T-cell (primary cell): ENCODE measurements around the gene OSBPL3. TPM values are rescaled to one million over a fixed set of nuclear protein-coding genes. Genes with fewer than 3 reads are reported as not detected.

Source experiments
- ATAC-seq, 4 experiments: fragments of 200-7000 bp in 3 of 4; fragments of 150-1000 bp in 1 of 4; cut with Tn5 transposase; replicated peaks in 1 of 4; 1 replicate in 3 of 4; 2 replicates in 1 of 4; pipeline ENCODE4 v1.10.0; 2021; ENCODE audit warnings: moderate library complexity in 3 of 4, mild to moderate bottlenecking in 2 of 4, moderate number of reproducible peaks in 1 of 4
- CTCF ChIA-PET, 2 donors: fragments of 300-600 bp; sonication (Branson Sonifier 250); formaldehyde crosslinking; loops; one replicate each; lab custom pipeline; 2022; ENCODE audit warnings: antibody characterized with exemption in 2 of 2; lab: Charles Lee
- POLR2A ChIA-PET, 2 donors: fragments of 300-600 bp; sonication (Branson Sonifier 250); formaldehyde crosslinking; loops; one replicate each; lab custom pipeline; 2022; ENCODE audit warnings: antibody characterized with exemption in 2 of 2; lab: Charles Lee
- DNase-seq, 35 experiments: peaks; one replicate each; pipeline versions ENCODE4 v3.0.0 to v3.0.0-alpha.2; 2013 to 2023
- H3K27ac ChIP-seq: one replicate; pipeline ENCODE4 v1.5.1; 2013; ENCODE audit warnings: low read length
- H3K27me3 ChIP-seq, 2 experiments: replicated peaks in 1 of 2; 1 replicate in 1 of 2; 2 replicates in 1 of 2; pipeline versions ENCODE4 v1.6.1 to v1.7.0; 2013; ENCODE audit warnings: low read length in 1 of 2, mixed read lengths in 1 of 2; ENCODE audit not compliant: control insufficient read depth in 2 of 2, insufficient read depth in 2 of 2; ENCODE audit errors: extremely low read depth in 1 of 2
- H3K36me3 ChIP-seq, 2 donors: 1 replicate in 1 of 2; 2 replicates in 1 of 2; pipeline versions ENCODE4 v1.6.1 to v1.7.0; 2013; ENCODE audit warnings: low read length in 1 of 2; ENCODE audit not compliant: control insufficient read depth in 2 of 2, insufficient read depth in 1 of 2; ENCODE audit errors: extremely low read depth in 1 of 2
- H3K4me1 ChIP-seq, 2 experiments: 1 replicate in 1 of 2; 2 replicates in 1 of 2; pipeline versions ENCODE4 v1.6.1 to v1.7.0; 2013; ENCODE audit warnings: low read length in 2 of 2, mixed read lengths in 1 of 2; ENCODE audit not compliant: insufficient read depth in 2 of 2, control insufficient read depth in 1 of 2; ENCODE audit errors: extremely low read depth in 1 of 2
- H3K4me3 ChIP-seq, 2 donors: 1 replicate in 1 of 2; 2 replicates in 1 of 2; pipeline versions ENCODE4 v1.5.1 to v1.7.0; 2013; ENCODE audit warnings: mild to moderate bottlenecking in 2 of 2, low read length in 1 of 2, moderate library complexity in 1 of 2; ENCODE audit not compliant: control insufficient read depth in 1 of 2; ENCODE audit errors: extremely low read depth in 1 of 2
- H3K9me3 ChIP-seq: 2 replicates; pipeline ENCODE4 v1.7.0; 2013
- H3K27ac Mint-ChIP-seq, 2 donors: one replicate each; pipeline ENCODE4 v1.8.0; 2020 to 2021; ENCODE audit warnings: mild to moderate bottlenecking in 2 of 2, mixed read lengths in 2 of 2
- H3K27me3 Mint-ChIP-seq, 2 donors: one replicate each; pipeline ENCODE4 v1.8.0; 2021 to 2022; ENCODE audit warnings: mixed read lengths in 2 of 2
- H3K36me3 Mint-ChIP-seq: one replicate; pipeline ENCODE4 v1.8.0; 2021; ENCODE audit warnings: mixed read lengths
- H3K4me1 Mint-ChIP-seq, 3 donors: one replicate each; pipeline ENCODE4 v1.8.0; 2020 to 2022; ENCODE audit warnings: mixed read lengths in 3 of 3, mild to moderate bottlenecking in 1 of 3
- H3K4me3 Mint-ChIP-seq, 3 donors: one replicate each; pipeline ENCODE4 v1.8.0; 2020 to 2022; ENCODE audit warnings: mild to moderate bottlenecking in 3 of 3, mixed read lengths in 3 of 3, moderate library complexity in 3 of 3
- H3K9me3 Mint-ChIP-seq, 3 donors: one replicate each; pipeline ENCODE4 v1.8.0; 2020 to 2022; ENCODE audit warnings: mixed read lengths in 3 of 3
- WGBS: methylation state at CpG from one replicate; pipeline ENCODE4 v1.1.5; 2013; ENCODE audit warnings: missing lambda C conversion rate; ENCODE audit not compliant: insufficient coverage; 5-methylcytosine and 5-hydroxymethylcytosine counted together
- total RNA-seq, 35 experiments: library from RNA in 6 of 35; stranded (reverse) in 6 of 35; fragments of 120-200 nt in 1 of 35; gene quantifications; one replicate each; pipeline versions ENCODE4 v1.2.1 to v1.2.4 and lab custom pipeline; 2013 to 2026

OSBPL3 gene
- total RNA-seq, 5 donors from 2014 or later (not counting 1 experiment from before 2014, with no cell fraction given), result 30.2 to 62.7 (median 54.7) TPM

DNA sequence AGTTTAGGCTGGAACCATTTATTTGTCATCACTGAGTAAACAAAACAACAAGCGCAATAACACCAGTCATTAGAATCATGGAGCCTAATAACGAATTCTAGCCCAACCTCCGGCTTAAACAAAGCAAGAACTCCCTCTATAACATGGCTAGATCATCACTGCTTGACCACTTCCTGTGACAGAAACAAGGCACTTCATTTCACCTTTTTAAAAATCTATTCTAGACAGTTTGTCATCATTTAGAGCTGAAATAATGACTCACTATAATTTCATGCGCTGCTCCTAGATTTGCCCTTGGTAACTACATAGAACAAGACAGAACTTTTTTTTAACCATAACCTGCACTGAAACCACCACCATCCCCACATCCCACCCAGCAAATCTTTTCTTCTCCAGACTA, 81.3 kb downstream of the OSBPL3 start:
- DNase-seq, result no peak
- peaks cover 56 to 75% (median 75%) of the 10 kb centered on the region in 3 donors for H3K4me1 Mint-ChIP-seq
- no peak overlapping the region for H3K27ac ChIP-seq
- peaks cover 5% of the 10 kb centered on the region for H3K36me3 Mint-ChIP-seq
- no peak overlapping the region for H3K4me3 ChIP-seq
- no peaks in the 10 kb centered on the region for H3K27me3 ChIP-seq
- POLR2A ChIA-PET, result interaction anchor here in 1 of 2 donors (0.6 kb wide), 1 partner anchor 11 kb away, joined by 13 read pairs; no protein-coding TSS in a partner anchor
- H3K27ac Mint-ChIP-seq, result peak overlapping the region; percentile 1 to 20
- no peak overlapping the region for H3K4me3 Mint-ChIP-seq
- H3K36me3 ChIP-seq, result no peaks in the 10 kb centered on the region
- H3K27me3 Mint-ChIP-seq, result no peaks in the 10 kb centered on the region
- no peaks in the 10 kb centered on the region for H3K9me3 Mint-ChIP-seq
- CTCF ChIA-PET, result interaction anchor here in 1 of 2 donors (0.6 kb wide), 1 partner anchor 78 kb away, joined by 3 read pairs; no protein-coding TSS in a partner anchor
- peak in 1 of 4 experiments; percentile 63 for ATAC-seq
- peaks cover 0 to 28% of the 10 kb centered on the region in 2 experiments for H3K4me1 ChIP-seq
- 33% methylated on average over 1 of the region's 4 CpGs for WGBS
- no peaks in the 10 kb centered on the region for H3K9me3 ChIP-seq

DNA sequence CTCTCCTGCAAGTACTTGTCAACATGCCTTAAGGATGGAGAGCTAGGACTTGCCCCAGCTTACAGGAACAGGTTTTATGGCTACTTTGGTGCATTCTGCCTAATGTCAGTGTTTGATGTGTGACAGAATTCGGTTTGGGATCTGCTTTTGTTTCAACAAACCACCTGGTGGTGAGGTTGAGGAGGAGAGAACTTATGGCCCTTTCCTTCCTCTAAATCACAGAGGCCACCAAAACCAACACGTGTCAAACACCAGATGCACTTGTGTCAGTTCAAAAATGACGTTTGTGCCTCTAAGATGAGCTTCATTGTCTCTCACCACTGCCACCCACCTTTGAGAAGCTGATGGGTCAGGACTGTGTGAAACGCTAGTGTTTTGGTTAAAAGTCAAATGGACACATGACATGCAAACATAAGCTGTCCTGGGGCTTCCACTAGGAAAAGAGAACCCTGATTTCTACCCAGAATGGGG, 83.9 kb downstream of the OSBPL3 start:
- no peak overlapping the region for H3K4me3 Mint-ChIP-seq
- 17% methylated on average over 1 of the region's 4 CpGs for WGBS
- no peak overlapping the region for H3K27ac ChIP-seq
- peaks cover 0 to 5% of the 10 kb centered on the region in 2 donors for H3K36me3 ChIP-seq
- ChIA-PET POLR2A (no interaction called here), CTCF (interaction anchor here (0.7 to 1.4 kb wide), 5 partner anchors 14 to 83 kb away, joined by 4 to 7 read pairs (median 4); no protein-coding TSS in a partner anchor)
- no peaks in the 10 kb centered on the region for H3K27me3 ChIP-seq
- peak overlapping the region; percentile 34 to 44 for H3K27ac Mint-ChIP-seq
- H3K36me3 Mint-ChIP-seq, result peaks cover 11% of the 10 kb centered on the region
- no peaks in the 10 kb centered on the region for H3K9me3 ChIP-seq
- peaks cover 42 to 71% (median 56%) of the 10 kb centered on the region in 3 donors for H3K4me1 Mint-ChIP-seq
- H3K4me3 ChIP-seq, result no peak overlapping the region
- peak in 1 of 35 experiments; percentile 21 for DNase-seq
- no peaks in the 10 kb centered on the region for H3K9me3 Mint-ChIP-seq
- H3K27me3 Mint-ChIP-seq, result no peaks in the 10 kb centered on the region
- H3K4me1 ChIP-seq, result peaks cover 0 to 20% of the 10 kb centered on the region in 2 experiments
- peak in 2 of 4 experiments; percentile 48 to 55 for ATAC-seq

DNA sequence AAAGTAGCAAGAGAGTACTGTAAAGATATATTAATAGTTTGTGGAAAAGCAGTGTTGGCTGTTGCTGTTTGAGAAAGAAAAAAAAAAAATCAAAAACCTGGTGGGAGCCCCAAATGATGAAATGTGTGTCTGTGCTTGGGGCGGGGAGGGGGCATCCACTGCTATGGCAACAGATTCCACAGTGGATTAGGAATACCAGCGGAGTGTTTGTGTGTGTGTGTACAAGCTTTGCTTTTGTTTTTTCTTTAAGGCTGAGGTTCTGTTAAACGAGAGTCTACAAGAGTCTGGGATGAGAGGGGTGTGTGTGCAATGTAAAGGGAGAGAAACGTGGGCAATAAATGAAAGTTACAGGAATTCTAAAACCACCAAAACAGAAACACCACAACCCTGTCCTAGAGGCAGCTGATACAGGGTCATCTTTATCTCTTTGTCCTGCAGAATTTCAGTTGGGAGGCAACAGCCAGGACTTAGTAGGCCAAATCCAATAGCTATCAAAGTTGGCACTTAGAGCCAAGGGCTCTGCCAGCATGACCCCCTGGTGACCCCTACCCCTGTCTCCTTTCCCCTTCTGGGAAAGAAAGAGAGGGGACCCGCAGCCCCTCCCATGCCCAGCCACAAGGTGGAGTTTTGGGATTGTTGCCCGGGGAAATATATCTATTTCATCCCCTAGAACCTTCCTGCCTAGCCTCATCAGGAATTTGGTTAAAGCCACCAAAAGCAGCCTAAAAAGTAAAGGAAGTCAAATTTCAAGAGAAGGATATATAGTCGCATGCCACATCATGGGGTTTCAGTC, 85.4 kb downstream of the OSBPL3 start:
- CTCF ChIA-PET, result interaction anchor here in 1 of 2 donors (0.9 kb wide), 1 partner anchor 68 kb away, joined by 5 read pairs; no protein-coding TSS in a partner anchor
- peaks cover 0 to 7% of the 10 kb centered on the region in 2 donors for H3K36me3 ChIP-seq
- no peaks in the 10 kb centered on the region for H3K27me3 ChIP-seq
- no peak overlapping the region for H3K4me3 Mint-ChIP-seq
- H3K4me3 ChIP-seq, result no peak overlapping the region
- H3K27ac Mint-ChIP-seq, result peak overlapping the region; percentile 52 to 84
- ATAC-seq (no peak), DNase-seq (no peak)
- no peaks in the 10 kb centered on the region for H3K9me3 Mint-ChIP-seq
- POLR2A ChIA-PET, result interaction anchor here in 1 of 2 donors (0.8 kb wide), 1 partner anchor 14 kb away, joined by 7 read pairs; no protein-coding TSS in a partner anchor
- 100% methylated on average over 2 of the region's 7 CpGs for WGBS
- H3K4me1 Mint-ChIP-seq, result peaks cover 33 to 61% (median 47%) of the 10 kb centered on the region in 3 donors
- no peaks in the 10 kb centered on the region for H3K9me3 ChIP-seq
- H3K36me3 Mint-ChIP-seq, result peaks cover 23% of the 10 kb centered on the region
- no peaks in the 10 kb centered on the region for H3K27me3 Mint-ChIP-seq
- H3K4me1 ChIP-seq, result peaks cover 0 to 16% of the 10 kb centered on the region in 2 experiments
- H3K27ac ChIP-seq, result no peak overlapping the region

- Mint-ChIP-seq H3K4me3 (no peak overlapping the region), H3K27ac (no peak overlapping the region), H3K4me1 (peaks cover 16 to 34% (median 25%) of the 10 kb centered on the region in 3 donors)
These were observed 88.7 kb downstream of the OSBPL3 start for GRCh38 chr7:24891311-24891735.

DNA sequence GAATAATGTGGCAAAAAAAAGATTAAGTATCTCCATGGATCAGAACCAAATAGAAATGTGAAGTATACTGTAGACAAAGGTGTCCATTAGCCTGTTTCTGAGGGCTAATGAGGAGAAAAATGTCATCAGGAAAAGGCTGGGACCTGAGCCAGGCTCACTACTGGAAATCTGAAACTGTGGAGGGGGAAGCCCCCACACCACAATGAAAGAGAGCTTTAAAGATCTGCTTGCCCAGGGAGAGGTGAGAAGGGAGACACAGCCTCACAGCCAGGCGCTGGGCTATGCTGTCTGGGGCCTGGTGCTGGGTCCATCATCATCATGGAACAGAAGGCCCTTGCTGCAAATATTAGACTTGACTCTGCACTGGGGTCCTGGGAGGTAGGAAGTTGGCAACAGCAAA, 90.4 kb downstream of the OSBPL3 start:
- H3K27me3 Mint-ChIP-seq, result no peaks in the 10 kb centered on the region
- Histone ChIP-seq H3K4me1 (no peaks in the 10 kb centered on the region), H3K36me3 (peaks cover 0 to 13% of the 10 kb centered on the region in 2 donors), H3K27ac (no peak overlapping the region), H3K4me3 (no peak overlapping the region), H3K9me3 (no peaks in the 10 kb centered on the region), H3K27me3 (no peaks in the 10 kb centered on the region)
- POLR2A ChIA-PET, result no interaction called here
- DNase-seq, result no peak
- H3K4me1 Mint-ChIP-seq, result peaks cover 7 to 19% (median 12%) of the 10 kb centered on the region in 3 donors
- no peaks in the 10 kb centered on the region for H3K9me3 Mint-ChIP-seq
- no peak overlapping the region for H3K27ac Mint-ChIP-seq
- WGBS, result 100% methylated on average over 1 of the region's 1 CpG
- no peak for ATAC-seq
- H3K4me3 Mint-ChIP-seq, result no peak overlapping the region
- CTCF ChIA-PET, result interaction anchor here in 1 of 2 donors (0.9 kb wide), 1 partner anchor 11 kb away, joined by 3 read pairs; no protein-coding TSS in a partner anchor
- H3K36me3 Mint-ChIP-seq, result peaks cover 53% of the 10 kb centered on the region

More at GRCh38 chr7:24891311-24891735, 88.7 kb downstream of the OSBPL3 start:
- ChIA-PET POLR2A (no interaction called here), CTCF (interaction anchor here (0.6 to 0.9 kb wide), 2 partner anchors 24 to 82 kb away, joined by 3 to 4 read pairs; no protein-coding TSS in a partner anchor)
- H3K36me3 Mint-ChIP-seq, result peaks cover 40% of the 10 kb centered on the region
- DNase-seq (no peak), ATAC-seq (no peak)
- Histone ChIP-seq H3K4me3 (no peak overlapping the region), H3K36me3 (peaks cover 0 to 12% of the 10 kb centered on the region in 2 donors), H3K27ac (no peak overlapping the region), H3K4me1 (peaks cover 0 to 8% of the 10 kb centered on the region in 2 experiments), H3K9me3 (no peaks in the 10 kb centered on the region), H3K27me3 (no peaks in the 10 kb centered on the region)
- no peaks in the 10 kb centered on the region for H3K27me3 Mint-ChIP-seq
- WGBS, result 90% methylated on average over 2 of the region's 3 CpGs
- H3K9me3 Mint-ChIP-seq, result no peaks in the 10 kb centered on the region

DNA sequence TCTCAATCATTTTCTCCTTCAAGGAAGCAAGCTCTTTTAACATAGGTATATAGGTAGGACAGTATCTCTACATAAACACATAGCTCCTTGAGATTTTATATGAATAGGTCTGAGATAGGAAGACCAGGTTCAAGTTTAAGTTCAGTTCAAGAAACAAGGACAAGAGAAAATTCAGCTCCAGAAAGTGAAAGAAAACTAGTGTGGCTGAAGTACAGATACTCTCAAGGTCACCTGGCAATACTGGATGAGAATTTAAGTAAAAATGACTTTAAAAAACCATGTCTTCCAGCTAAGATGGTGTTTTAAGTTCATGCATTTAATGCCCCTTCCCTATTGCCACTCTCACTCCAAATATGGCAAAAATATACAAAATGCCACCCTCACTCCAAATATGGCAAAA, 91.3 kb downstream of the OSBPL3 start:
- Mint-ChIP-seq H3K9me3 (no peaks in the 10 kb centered on the region), H3K36me3 (peaks cover 58% of the 10 kb centered on the region), H3K27ac (peak overlapping the region in 1 of 2 donors; percentile 17), H3K27me3 (no peaks in the 10 kb centered on the region), H3K4me1 (peaks cover 0 to 14% (median 6%) of the 10 kb centered on the region in 3 donors), H3K4me3 (no peak overlapping the region)
- POLR2A ChIA-PET, result no interaction called here
- H3K4me1 ChIP-seq, result no peaks in the 10 kb centered on the region
- ATAC-seq (no peak), DNase-seq (no peak)
- H3K27me3 ChIP-seq, result no peaks in the 10 kb centered on the region
- CTCF ChIA-PET, result interaction anchor here in 1 of 2 donors (0.8 to 0.9 kb wide), 2 partner anchors 11 to 66 kb away, joined by 3 read pairs; no protein-coding TSS in a partner anchor
- no peaks in the 10 kb centered on the region for H3K9me3 ChIP-seq
- H3K36me3 ChIP-seq, result peaks cover 0 to 18% of the 10 kb centered on the region in 2 donors
- H3K4me3 ChIP-seq, result no peak overlapping the region
- no peak overlapping the region for H3K27ac ChIP-seq
